Measurements from ENCODE around the gene LSM5. TPM values are rescaled to one million over a fixed set of nuclear protein-coding genes. Genes with fewer than 3 reads are reported as not detected.

LSM5 gene
- total and polyA plus RNA-seq, 9 of the 15 experiments (the other 6 are each of a cell fraction or from before 2014, with no cell fraction given), result 36.3 to 620 (median 186) TPM

DNA sequence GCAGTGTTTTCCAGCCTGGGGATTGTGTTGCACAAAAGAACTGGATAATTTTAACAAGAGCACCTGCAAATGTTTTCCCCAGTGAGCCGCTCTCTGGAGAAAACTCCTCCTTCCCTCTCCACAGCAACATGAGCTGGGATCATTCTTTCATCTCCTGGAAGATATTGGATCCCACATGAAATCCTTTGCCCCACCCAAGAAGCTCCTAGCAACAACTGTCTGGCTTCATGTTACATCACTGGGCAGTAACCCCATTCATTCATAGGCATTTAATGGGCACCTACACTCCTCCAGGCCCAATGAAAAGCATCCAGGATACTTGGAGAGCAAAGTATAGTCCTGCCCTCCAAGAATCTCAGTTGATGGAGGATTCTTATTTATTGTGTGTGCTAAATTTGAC is 27.2 kb downstream of the LSM5 start (continued):
- TF ChIP-seq ZNF253 (CRISPR knock-in tag; conservative IDR thresholded peaks at IDR 0.05), result no peak

DNA sequence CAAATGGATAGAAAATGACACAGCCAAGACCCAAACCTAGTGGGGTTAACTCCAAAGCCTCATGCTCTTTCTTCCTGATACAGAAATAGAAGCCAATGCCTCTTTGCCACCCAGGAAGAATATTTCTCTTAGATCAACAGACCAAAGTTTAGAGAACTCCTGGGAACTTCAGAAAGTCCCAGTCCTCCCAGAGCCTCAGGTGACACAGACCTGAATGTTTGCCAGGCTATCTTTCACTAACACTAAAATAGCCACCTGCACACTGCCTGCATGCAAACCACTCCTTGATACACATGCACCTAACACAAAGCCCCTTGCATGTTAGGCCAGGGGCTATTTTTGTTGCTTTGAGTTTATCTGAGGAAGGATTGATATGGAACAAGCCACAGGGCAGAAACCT is 27.7 kb downstream of the LSM5 start:
- no peaks in the 10 kb centered on the region for H3K36me3 ChIP-seq (ENCODE audit: control insufficient read depth, insufficient read depth, low read length)
- no peak overlapping the region for H2AFZ ChIP-seq (ENCODE audit: low read depth, low read length)
- no peak overlapping the region for H3K9ac ChIP-seq (ENCODE audit: insufficient read depth in 1 of 2, low read depth in 2 of 2, low read length in 2 of 2)
- H3K4me2 ChIP-seq (ENCODE audit: insufficient read depth, low read length), result no peak overlapping the region
- POLR2A ChIA-PET, result no interaction called here
- no peaks in the 10 kb centered on the region for H4K20me1 ChIP-seq (replicated peaks; ENCODE audit: control insufficient read depth, insufficient read depth, low read length)
- ATAC-seq (no peak), DNase-seq (ENCODE audit: extremely low read depth in 1 of 4, low spot score in 3 of 4) (no peak), FAIRE-seq (no peak)
- no peak overlapping the region for H3K27ac ChIP-seq (ENCODE audit: extremely low read depth, low read depth, low read length)
- H3K79me2 ChIP-seq (ENCODE audit: control insufficient read depth, insufficient read depth, low read length), result no peaks in the 10 kb centered on the region
- no peaks in the 10 kb centered on the region for H3K9me3 ChIP-seq (replicated peaks; ENCODE audit: control insufficient read depth, insufficient read depth, low read depth, low read length)
- no peaks in the 10 kb centered on the region for H3K27me3 ChIP-seq (ENCODE audit: control insufficient read depth in 2 of 2, insufficient read depth in 2 of 2, low read length in 2 of 2)
- TF ChIP-seq NFIC (IDR thresholded peaks at IDR 0.05) (no peak), ZNF561 (CRISPR knock-in tag; conservative IDR thresholded peaks at IDR 0.05) (no peak), ZNF282 (CRISPR knock-in tag; IDR thresholded peaks at IDR 0.05) (no peak), PTRF (tag; IDR thresholded peaks at IDR 0.05) (no peak), BRF1 (IDR thresholded peaks at IDR 0.05; ENCODE audit: borderline replicate concordance, extremely low read depth, insufficient read length) (no peak)
- TF ChIP-seq, protein P1, sequence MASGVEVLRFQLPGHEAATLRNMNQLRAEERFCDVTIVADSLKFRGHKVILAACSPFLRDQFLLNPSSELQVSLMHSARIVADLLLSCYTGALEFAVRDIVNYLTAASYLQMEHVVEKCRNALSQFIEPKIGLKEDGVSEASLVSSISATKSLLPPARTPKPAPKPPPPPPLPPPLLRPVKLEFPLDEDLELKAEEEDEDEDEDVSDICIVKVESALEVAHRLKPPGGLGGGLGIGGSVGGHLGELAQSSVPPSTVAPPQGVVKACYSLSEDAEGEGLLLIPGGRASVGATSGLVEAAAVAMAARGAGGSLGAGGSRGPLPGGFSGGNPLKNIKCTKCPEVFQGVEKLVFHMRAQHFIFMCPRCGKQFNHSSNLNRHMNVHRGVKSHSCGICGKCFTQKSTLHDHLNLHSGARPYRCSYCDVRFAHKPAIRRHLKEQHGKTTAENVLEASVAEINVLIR (CRISPR knock-in tag; IDR thresholded peaks at IDR 0.05), result no peak
- no peaks in the 10 kb centered on the region for H3K4me1 ChIP-seq (replicated peaks in 1 of 2; ENCODE audit: control insufficient read depth in 2 of 2, insufficient read depth in 2 of 2, low read length in 2 of 2)
- no TSS peak for BruUV-seq (replicated peaks)
- no peak overlapping the region for H3K4me3 ChIP-seq
- no peaks in the 10 kb centered on the region for H3K9me1 ChIP-seq (ENCODE audit: control insufficient read depth, insufficient read depth, low read length)
- CTCF ChIA-PET (ENCODE audit: low intra/inter-chr PET ratio), result no interaction called here
- in situ Hi-C loops (cut with MboI) (no loop called here), intact Hi-C loops (cut with micrococcal nuclease) (no loop called here)

Measured in K562 (cell line).